ACHN (cell line): Measurements from ENCODE around the gene ACAD11.

ENCODE experiments used
- DNase-seq: peaks from one replicate; pipeline ENCODE4 v3.0.0-alpha.2; 2015
- in situ Hi-C: cut with HindIII; loops from 2 replicates; pipeline ENCODE4 v1.10.0; 2017; ENCODE audit warnings: low sequenced_read_pairs, low pct_ligation_motif_present, low pct_unique_long_range_greater_than_20kb

ACAD11 gene

GRCh38 chr3:132659365-132660051, at the start of gene ACAD11:
Gene ACAD11 (minus strand): TSS chr3:132659809. CDS start chr3:132659751, 58 bp downstream.
- DNase-seq = peak; percentile 68

GRCh38 chr3:132703733-132704132, 44.1 kb upstream of the ACAD11 start:
- in situ Hi-C loops = no loop called here
- no peak for DNase-seq

More at GRCh38 chr3:132659365-132660051, at the start of gene ACAD11:
- in situ Hi-C loops = no loop called here

- in situ Hi-C loops = no loop called here
- no peak for DNase-seq
Measured at GRCh38 chr3:132695422-132695821, 35.8 kb upstream of the ACAD11 start.

GRCh38 chr3:132694991-132695390, 35.4 kb upstream of the ACAD11 start:
- DNase-seq = no peak
- in situ Hi-C loops = no loop called here

- in situ Hi-C loops = no loop called here
- DNase-seq = no peak
Measured at GRCh38 chr3:132690040-132690439, 30.4 kb upstream of the ACAD11 start.

GRCh38 chr3:132682201-132682600, 22.6 kb upstream of the ACAD11 start:
- no peak for DNase-seq
- in situ Hi-C loops = no loop called here

- in situ Hi-C loops = no loop called here
- no peak for DNase-seq
Measured at GRCh38 chr3:132681421-132681820, 21.8 kb upstream of the ACAD11 start.

GRCh38 chr3:132679911-132680310, 20.3 kb upstream of the ACAD11 start:
- DNase-seq = peak; percentile 1
- in situ Hi-C loops = no loop called here

- DNase-seq = no peak
- in situ Hi-C loops = no loop called here
Measured at GRCh38 chr3:132675408-132675807, 15.8 kb upstream of the ACAD11 start.

GRCh38 chr3:132669256-132669777, 9.7 kb upstream of the ACAD11 start:
- in situ Hi-C loops = no loop called here
- DNase-seq = no peak

GRCh38 chr3:132665230-132665745, 5.7 kb upstream of the ACAD11 start:
- in situ Hi-C loops = no loop called here
- DNase-seq = no peak

- DNase-seq = no peak
- in situ Hi-C loops = no loop called here
Measured at GRCh38 chr3:132662212-132662611, 2.6 kb upstream of the ACAD11 start.

- in situ Hi-C loops = no loop called here
- DNase-seq = no peak
Measured at GRCh38 chr3:132661101-132661500, 1.5 kb upstream of the ACAD11 start.

- peak; percentile 19 for DNase-seq
- in situ Hi-C loops = no loop called here
Measured at GRCh38 chr3:132660811-132661070, 1.1 kb upstream of the ACAD11 start.

GRCh38 chr3:132660052-132660810, 622 bp upstream of the ACAD11 start, which contains the start of gene UBA5:
Gene UBA5 (plus strand): TSS chr3:132660329. CDS start chr3:132660538, 209 bp downstream.
- DNase-seq = peak; percentile 59
- in situ Hi-C loops = no loop called here

- no peak for DNase-seq
- in situ Hi-C loops = no loop called here
Measured at GRCh38 chr3:132659000-132659364, 627 bp downstream of the ACAD11 start.

GRCh38 chr3:132657869-132658747, 1.5 kb downstream of the ACAD11 start:
- in situ Hi-C loops = no loop called here
- DNase-seq = no peak

- no peak for DNase-seq
- in situ Hi-C loops = no loop called here
Measured at GRCh38 chr3:132655471-132655870, 4.1 kb downstream of the ACAD11 start.

- in situ Hi-C loops = no loop called here
- DNase-seq = no peak
Measured at GRCh38 chr3:132654721-132655120, 4.9 kb downstream of the ACAD11 start.
